ENCODE measurements around the gene GAD1.

Gene GAD1

DNA sequence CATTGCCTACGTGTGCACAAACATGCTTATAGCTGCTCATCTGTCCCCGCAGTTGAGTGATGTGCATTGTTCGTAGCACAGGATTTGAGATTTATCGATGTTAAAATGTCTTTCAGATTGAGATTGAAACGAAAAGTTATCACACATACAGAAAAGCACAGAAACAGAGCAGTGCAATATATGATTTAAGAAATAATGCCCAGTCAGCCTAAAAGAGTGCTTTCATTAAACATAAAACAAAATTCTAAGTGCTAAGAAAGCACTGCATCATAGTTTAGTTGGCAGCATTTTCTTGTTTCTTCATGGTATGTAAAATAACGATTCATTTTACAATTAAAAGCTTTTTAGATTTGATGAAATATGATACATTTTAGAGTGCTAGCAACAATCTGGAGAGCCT is 80.4 kb downstream of the GAD1 start:
- no peak for DNase-seq

DNA sequence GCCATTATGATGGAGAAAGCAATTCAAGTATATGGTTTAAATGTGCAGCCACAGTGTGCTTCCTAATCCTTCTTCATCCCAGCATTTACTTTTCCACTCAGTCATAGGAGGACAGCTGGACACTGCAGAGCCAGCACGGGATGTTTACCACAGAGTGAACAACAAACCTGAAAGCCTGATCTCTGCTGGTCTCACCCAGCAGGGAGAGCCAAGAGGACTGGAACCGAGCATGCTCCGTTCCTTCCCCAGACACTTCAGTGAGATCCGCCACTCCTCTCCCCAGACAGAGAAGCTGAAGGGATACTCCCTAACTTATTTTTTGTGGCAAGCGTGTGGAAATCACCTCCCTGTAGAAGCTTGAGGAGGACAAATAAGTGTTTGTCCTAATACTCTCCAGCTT is 89.2 kb downstream of the GAD1 start:
- DNase-seq = no peak
